Endothelial cell of umbilical vein (primary cell): ENCODE measurements around the gene SLC38A4. TPM values are rescaled to one million over a fixed set of nuclear protein-coding genes. Genes with fewer than 3 reads are reported as not detected.

ENCODE experiments used
- BruUV-seq: library from RNA; stranded (reverse); fragments of 400-500 nt; replicated peaks from 2 replicates; lab custom pipeline; 2021; lab: Mats Ljungman, UMichigan
- CTCF ChIA-PET: fragments of 300-600, 350-600 bp; sonication (Branson Sonifier 250); formaldehyde crosslinking; loops from one replicate; lab custom pipeline; 2021; ENCODE audit warnings: antibody characterized with exemption, inconsistent platforms; lab: Charles Lee
- POLR2A ChIA-PET: fragments of 300-600, 350-600 bp; sonication (Branson Sonifier 250); formaldehyde crosslinking; loops from one replicate; lab custom pipeline; 2021; ENCODE audit warnings: antibody characterized with exemption, inconsistent platforms; lab: Charles Lee
- DNase-seq: peaks from one replicate; pipeline ENCODE4 v3.0.0-alpha.2; 2011; ENCODE audit warnings: low read depth, low spot score
- FAIRE-seq: peaks from 2 replicates; lab custom pipeline; 2011; peaks lifted over from hg19 to GRCh38; lab: Jason Lieb, UNC
- H2AFZ ChIP-seq: 2 replicates; pipeline ENCODE4 v1.6.0; 2012; ENCODE audit warnings: low read depth, low read length, control low read depth, inconsistent platforms
- H3K27ac ChIP-seq: 2 replicates; pipeline ENCODE4 v1.5.1; 2011; ENCODE audit warnings: low read depth, mild to moderate bottlenecking, control low read depth, low read length, moderate library complexity; ENCODE audit not compliant: insufficient read depth
- H3K27me3 ChIP-seq, 2 experiments: 2 replicates each; pipeline versions ENCODE4 v1.6.0 to v1.6.1; 2011; ENCODE audit warnings: low read length in 2 of 2, mixed read lengths in 1 of 2; ENCODE audit not compliant: control insufficient read depth in 2 of 2, insufficient read depth in 2 of 2
- H3K36me3 ChIP-seq, 2 experiments: 2 replicates in 1 of 2; 3 replicates in 1 of 2; pipeline ENCODE4 v1.5.1; 2011; ENCODE audit warnings: low read length in 2 of 2, mild to moderate bottlenecking in 1 of 2, moderate library complexity in 1 of 2; ENCODE audit not compliant: control insufficient read depth in 2 of 2, insufficient read depth in 2 of 2; ENCODE audit errors: extremely low read depth in 1 of 2
- H3K4me1 ChIP-seq: 3 replicates; pipeline ENCODE4 v1.5.1; 2011; ENCODE audit warnings: mild to moderate bottlenecking, low read length; ENCODE audit not compliant: control insufficient read depth, insufficient read depth; ENCODE audit errors: extremely low read depth
- H3K4me2 ChIP-seq: 2 replicates; pipeline ENCODE4 v1.6.1; 2011; ENCODE audit warnings: low read length, control low read depth, mixed read lengths; ENCODE audit not compliant: insufficient read depth
- H3K4me3 ChIP-seq, 3 experiments: fragments of 200-600 bp in 1 of 3; sonication (generic), shearing (Covaris generic) in 1 of 3; replicated peaks in 1 of 3; 2 replicates each; pipeline ENCODE4 v1.5.1; 2011 to 2016; ENCODE audit warnings: control low read depth in 3 of 3, low read length in 3 of 3, mild to moderate bottlenecking in 2 of 3, inconsistent platforms in 1 of 3, low read depth in 1 of 3, moderate library complexity in 1 of 3; ENCODE audit not compliant: insufficient read depth in 1 of 3
- H3K79me2 ChIP-seq: 2 replicates; pipeline ENCODE4 v1.6.0; 2012; ENCODE audit warnings: low read length, inconsistent platforms; ENCODE audit not compliant: control insufficient read depth, insufficient read depth
- H3K9ac ChIP-seq: replicated peaks from 2 replicates; pipeline ENCODE3; 2011; ENCODE audit warnings: low read length, control low read depth; ENCODE audit not compliant: insufficient read depth; ENCODE audit errors: extremely low read depth
- H3K9me1 ChIP-seq: replicated peaks from 3 replicates; pipeline ENCODE4 v1.6.0; 2011; ENCODE audit warnings: mild to moderate bottlenecking, low read length; ENCODE audit not compliant: control insufficient read depth, insufficient read depth; ENCODE audit errors: extremely low read depth
- H3K9me3 ChIP-seq: replicated peaks from 2 replicates; pipeline ENCODE4 v1.5.1; 2012; ENCODE audit warnings: low read length, inconsistent platforms; ENCODE audit not compliant: control insufficient read depth, insufficient read depth
- H4K20me1 ChIP-seq: replicated peaks from 2 replicates; pipeline ENCODE3; 2011; ENCODE audit warnings: mild to moderate bottlenecking, low read length; ENCODE audit not compliant: control insufficient read depth, insufficient read depth; ENCODE audit errors: extremely low read depth
- CTCF ChIP-seq, 2 donors: IDR thresholded peaks; 1 replicate in 1 of 2; 2 replicates in 1 of 2; pipeline ENCODE4 v1.5.1; 2011; ENCODE audit warnings: low read length in 2 of 2, mild to moderate bottlenecking in 2 of 2, moderate library complexity in 2 of 2, control low read depth in 1 of 2, inconsistent platforms in 1 of 2, low read depth in 1 of 2; ENCODE audit not compliant: insufficient read depth in 1 of 2; ENCODE audit errors: extremely low read depth in 1 of 2
- EZH2 ChIP-seq: IDR thresholded peaks from 2 replicates; pipeline ENCODE4 v1.6.1; 2012; ENCODE audit warnings: borderline replicate concordance, low read depth, mild to moderate bottlenecking, moderate library complexity, low read length, inconsistent platforms; ENCODE audit not compliant: severe bottlenecking
- FOS ChIP-seq: IDR thresholded peaks from 2 replicates; pipeline ENCODE4 v1.6.1; 2011; ENCODE audit warnings: mild to moderate bottlenecking, low read length, moderate library complexity, borderline replicate concordance; ENCODE audit not compliant: insufficient read depth
- GATA2 ChIP-seq: IDR thresholded peaks from 2 replicates; pipeline ENCODE4 v1.7.0; 2011; ENCODE audit warnings: low read depth, mild to moderate bottlenecking, moderate library complexity, mixed read lengths, low read length; ENCODE audit not compliant: insufficient read length, insufficient read depth
- JUN ChIP-seq: IDR thresholded peaks from 2 replicates; pipeline ENCODE4 v1.6.1; 2011; ENCODE audit warnings: borderline replicate concordance, low read depth; ENCODE audit not compliant: insufficient read length, insufficient read depth
- MAX ChIP-seq: IDR thresholded peaks from 2 replicates; pipeline ENCODE4 v1.6.1; 2011; ENCODE audit not compliant: insufficient read depth, insufficient read length
- MYC ChIP-seq: IDR thresholded peaks from one replicate; pipeline ENCODE4 v1.6.1; 2011; ENCODE audit warnings: mild to moderate bottlenecking, low read depth, low read length
- POLR2A ChIP-seq: IDR thresholded peaks from 2 replicates; pipeline ENCODE4 v1.6.1; 2012; ENCODE audit warnings: low read depth, mild to moderate bottlenecking, control low read depth, low read length
- POLR2AphosphoS5 ChIP-seq: IDR thresholded peaks from 2 replicates; pipeline ENCODE4 v1.6.1; 2012; ENCODE audit warnings: low read depth, mild to moderate bottlenecking, control low read depth, low read length, moderate library complexity; ENCODE audit not compliant: insufficient read depth
- dilution Hi-C: fragments of 300-500 bp; cut with MboI; formaldehyde crosslinking; loops from one replicate; pipeline ENCODE4 v1.15.0; 2019; ENCODE audit warnings: low sequenced_read_pairs; ENCODE audit not compliant: extremely low pct_ligation_motif_present
- intact Hi-C: fragments of 100-400 bp; cut with micrococcal nuclease; formaldehyde crosslinking; loops from one replicate; pipeline ENCODE4 v1.10.0; 2022
- polyA plus RNA-seq, 4 experiments: library from polyadenylated mRNA; depleted of rRNA in 3 of 4; stranded (reverse) in 3 of 4; unstranded in 1 of 4; fragments of >200 nt; gene quantifications; 2 replicates each; pipeline versions ENCODE4 v1.2.1 to v1.2.3, GENCODE V29; 2011 to 2012; ENCODE audit warnings: missing spikeins in 1 of 4
- total RNA-seq: library from RNA; stranded (reverse); gene quantifications from 2 replicates; pipeline ENCODE4 v1.2.3, GENCODE V29; 2021

SLC38A4 gene
- total and polyA plus RNA-seq, 2 donors (not counting 3 experiments of a cell fraction or from before 2014, with no cell fraction given), result 0.36 to 0.66 TPM

DNA sequence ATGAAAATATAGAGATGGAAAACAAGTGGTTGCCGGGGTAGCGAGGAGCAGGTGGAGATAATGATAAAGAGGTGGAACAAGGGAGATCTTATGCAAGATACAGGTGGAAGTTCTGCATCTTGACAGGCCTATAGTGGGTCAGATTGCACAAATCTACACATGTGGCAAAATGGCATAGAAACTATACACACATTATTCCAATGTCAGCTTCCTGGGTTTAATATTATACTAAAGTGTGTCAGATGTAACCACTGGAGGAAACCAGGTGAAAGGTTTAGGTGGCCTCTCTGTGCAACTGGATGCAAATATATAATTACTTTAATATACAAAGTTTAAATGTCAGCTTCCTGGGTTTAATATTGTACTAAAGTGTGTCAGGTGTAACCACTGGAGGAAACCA lies 1.1 kb downstream of the SLC38A4 start:
- FAIRE-seq (no peak), DNase-seq (no peak)
- ChIA-PET POLR2A (no interaction called here), CTCF (no interaction called here)
- H3K27me3 ChIP-seq, result peaks cover 29 to 50% of the 10 kb centered on the region in 2 experiments
- intact Hi-C loops, result no loop called here
- H3K9ac ChIP-seq, result no peak overlapping the region
- no peaks in the 10 kb centered on the region for H4K20me1 ChIP-seq
- H3K36me3 ChIP-seq, result no peaks in the 10 kb centered on the region
- H3K27ac ChIP-seq, result no peak overlapping the region
- BruUV-seq, result no TSS peak
- H3K9me1 ChIP-seq, result no peaks in the 10 kb centered on the region
- no peak overlapping the region for H3K4me2 ChIP-seq
- H3K4me1 ChIP-seq, result peaks cover 6% of the 10 kb centered on the region
- H2AFZ ChIP-seq, result no peak overlapping the region
- H3K9me3 ChIP-seq, result no peaks in the 10 kb centered on the region
- no peaks in the 10 kb centered on the region for H3K79me2 ChIP-seq
- no peak overlapping the region for H3K4me3 ChIP-seq
- no peak for TF ChIP-seq CTCF (IDR thresholded peaks at IDR 0.05; ENCODE audit: extremely low read depth in 1 of 2, insufficient read depth in 1 of 2, low read depth in 1 of 2, low read length in 2 of 2)
- TF ChIP-seq POLR2AphosphoS5, result no peak
- no peak for TF ChIP-seq EZH2
- no peak for TF ChIP-seq MYC
- TF ChIP-seq JUN, result no peak
- no peak for TF ChIP-seq POLR2A
- TF ChIP-seq GATA2, result no peak
- no peak for TF ChIP-seq FOS
- TF ChIP-seq MAX, result no peak
- dilution Hi-C loops, result no loop called here
